Measurements from ENCODE around the gene EVA1C. TPM values are rescaled to one million over a fixed set of nuclear protein-coding genes. Genes with fewer than 3 reads are reported as not detected.

EVA1C gene
- total RNA-seq, 2 donors from 2014 or later: 45.7 to 48.6 TPM

DNA sequence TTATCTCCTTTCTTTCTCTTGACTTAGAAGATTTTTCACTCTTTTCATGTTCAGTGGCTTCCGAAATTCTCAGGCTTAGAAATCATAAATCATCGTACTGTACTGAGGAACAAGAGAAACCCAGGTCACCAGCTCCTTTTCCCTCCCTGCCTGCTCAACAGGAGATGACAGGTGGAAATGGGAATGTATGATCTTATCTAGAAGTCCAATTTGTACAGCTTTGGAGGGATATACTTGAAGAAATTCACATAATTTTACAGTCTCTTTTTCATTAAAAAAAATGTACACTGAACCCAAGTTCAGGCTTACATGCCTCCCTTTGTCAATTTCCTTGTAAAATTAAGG is 11.7 kb downstream of the EVA1C start:
- TF ChIP-seq CTCF (IDR thresholded peaks at IDR 0.05) (no peak), POLR2AphosphoS5 (IDR thresholded peaks at IDR 0.05) (no peak), POLR2A (IDR thresholded peaks at IDR 0.05) (no peak)
- H3K4me1 ChIP-seq (replicated peaks): no peaks in the 10 kb centered on the region

GRCh38 chr21:32424674-32425073 is 12.2 kb downstream of the EVA1C start:
- Histone ChIP-seq H3K27ac (peak overlapping the region; percentile 24 to 58), H3K36me3 (no peaks in the 10 kb centered on the region), H3K9me3 (no peaks in the 10 kb centered on the region), H3K4me1 (replicated peaks) (no peaks in the 10 kb centered on the region), H3K27me3 (replicated peaks; ENCODE audit: insufficient read depth) (no peaks in the 10 kb centered on the region), H3K4me3 (no peak overlapping the region)
- intact Hi-C loops (cut with DNase I): no loop called here
- TF ChIP-seq POLR2A (IDR thresholded peaks at IDR 0.05): no peak
- TF ChIP-seq CTCF (IDR thresholded peaks at IDR 0.05): no peak
- TF ChIP-seq POLR2AphosphoS5 (IDR thresholded peaks at IDR 0.05): no peak
- no peak for DNase-seq (ENCODE audit: low spot score)
- 88% methylated on average over 5 of the region's 5 CpGs for WGBS

More for the DNA sequence above, 11.7 kb downstream of the EVA1C start:
- no peaks in the 10 kb centered on the region for H3K27me3 ChIP-seq (replicated peaks; ENCODE audit: insufficient read depth)
- H3K27ac ChIP-seq: peak overlapping the region; percentile 24 to 58
- no peaks in the 10 kb centered on the region for H3K36me3 ChIP-seq
- WGBS: 21% methylated on average over 2 of the region's 2 CpGs
- DNase-seq (ENCODE audit: low spot score): no peak
- intact Hi-C loops (cut with DNase I): no loop called here
- H3K9me3 ChIP-seq: no peaks in the 10 kb centered on the region
- H3K4me3 ChIP-seq: no peak overlapping the region

DNA sequence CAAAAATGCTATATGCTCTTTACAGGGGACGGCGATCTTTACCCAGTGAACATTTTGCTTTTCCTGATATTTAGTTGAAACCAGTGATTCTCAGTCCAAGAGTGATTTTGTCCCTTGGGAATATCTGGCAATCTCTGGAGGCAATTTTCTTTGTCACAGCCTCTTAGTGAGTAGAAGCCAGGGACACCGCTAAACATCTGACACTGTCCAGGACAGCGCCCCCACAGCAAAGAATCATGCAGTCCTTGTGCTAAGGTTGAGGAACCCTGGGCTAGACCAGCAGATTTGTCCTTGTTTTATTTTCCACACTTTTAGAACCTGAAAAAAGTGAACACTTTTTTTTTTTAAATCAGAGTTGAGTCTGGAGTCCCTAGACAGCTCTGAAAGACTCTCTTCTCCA is 13.1 kb downstream of the EVA1C start:
- Histone ChIP-seq H3K36me3 (no peaks in the 10 kb centered on the region), H3K4me1 (replicated peaks) (no peaks in the 10 kb centered on the region), H3K4me3 (no peak overlapping the region), H3K27me3 (replicated peaks; ENCODE audit: insufficient read depth) (no peaks in the 10 kb centered on the region), H3K9me3 (no peaks in the 10 kb centered on the region), H3K27ac (peak overlapping the region; percentile 35 to 58)
- no peak for TF ChIP-seq POLR2A (IDR thresholded peaks at IDR 0.05)
- no peak for TF ChIP-seq POLR2AphosphoS5 (IDR thresholded peaks at IDR 0.05)
- no peak for TF ChIP-seq CTCF (IDR thresholded peaks at IDR 0.05)
- intact Hi-C loops (cut with DNase I): no loop called here
- 43% methylated on average over 4 of the region's 4 CpGs for WGBS
- DNase-seq (ENCODE audit: low spot score): no peak

GRCh38 chr21:32426066-32426465 is 13.6 kb downstream of the EVA1C start:
- H3K27ac ChIP-seq: peak overlapping the region; percentile 35 to 58
- no peaks in the 10 kb centered on the region for H3K9me3 ChIP-seq
- no peak overlapping the region for H3K4me3 ChIP-seq
- intact Hi-C loops (cut with DNase I): no loop called here
- no peaks in the 10 kb centered on the region for H3K27me3 ChIP-seq (replicated peaks; ENCODE audit: insufficient read depth)
- WGBS: 40% methylated on average over 5 of the region's 5 CpGs
- peak; percentile 24 for DNase-seq (ENCODE audit: low spot score)
- no peaks in the 10 kb centered on the region for H3K4me1 ChIP-seq (replicated peaks)
- H3K36me3 ChIP-seq: no peaks in the 10 kb centered on the region
- TF ChIP-seq POLR2AphosphoS5 (IDR thresholded peaks at IDR 0.05) (peak; percentile 54), CTCF (IDR thresholded peaks at IDR 0.05) (no peak)

DNA sequence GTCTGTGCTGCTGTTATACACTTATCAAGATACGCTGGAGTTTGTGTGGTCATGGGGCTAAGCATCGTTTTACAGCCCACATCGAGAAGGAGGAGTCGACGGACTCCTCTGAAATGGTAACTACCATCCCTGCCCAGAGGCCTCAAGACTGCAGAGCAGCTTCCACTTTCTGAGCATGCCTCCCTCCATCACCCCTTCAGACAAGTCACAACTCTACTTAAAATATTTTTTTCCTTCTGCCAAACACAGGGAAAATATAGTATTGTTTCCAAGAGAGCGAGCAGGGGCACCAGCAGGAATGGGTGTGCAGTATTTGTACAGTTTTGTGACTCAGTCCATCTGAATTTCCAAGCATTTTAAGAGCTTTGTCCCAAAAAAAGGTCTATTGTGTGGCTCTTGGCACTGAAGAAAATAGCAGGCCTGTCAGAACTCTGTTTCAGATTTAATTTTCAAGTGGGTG is 14.1 kb downstream of the EVA1C start:
- WGBS: 41% methylated on average over 6 of the region's 6 CpGs
- Histone ChIP-seq H3K4me1 (replicated peaks) (no peaks in the 10 kb centered on the region), H3K36me3 (no peaks in the 10 kb centered on the region), H3K4me3 (no peak overlapping the region), H3K9me3 (no peaks in the 10 kb centered on the region), H3K27ac (peak overlapping the region; percentile 35 to 58), H3K27me3 (replicated peaks; ENCODE audit: insufficient read depth) (no peaks in the 10 kb centered on the region)
- intact Hi-C loops (cut with DNase I): no loop called here
- DNase-seq (ENCODE audit: low spot score): no peak
- TF ChIP-seq POLR2A (IDR thresholded peaks at IDR 0.05): no peak
- TF ChIP-seq POLR2AphosphoS5 (IDR thresholded peaks at IDR 0.05): peak; percentile 18
